Epithelial cell of esophagus (primary cell): ENCODE measurements around the gene PIBF1.
A peak's percentile ranks its signal among the peaks of the same experiment; 100 is the strongest.

Experiments used
- DNase-seq: peaks from one replicate; pipeline ENCODE4 v3.0.0; 2010; ENCODE audit warnings: low read depth
- H3K4me3 ChIP-seq: 2 replicates; pipeline ENCODE4 v1.5.1; 2011; ENCODE audit warnings: mild to moderate bottlenecking, low read length, control low read depth
- TF ChIP-seq, protein P1 (sequence below): IDR thresholded peaks from 2 replicates; pipeline ENCODE4 v1.5.1; 2011; ENCODE audit warnings: low read depth, mild to moderate bottlenecking, low read length, control low read depth, inconsistent platforms; ENCODE audit not compliant: insufficient read depth; ENCODE audit errors: missing control alignments

The PIBF1 gene

DNA sequence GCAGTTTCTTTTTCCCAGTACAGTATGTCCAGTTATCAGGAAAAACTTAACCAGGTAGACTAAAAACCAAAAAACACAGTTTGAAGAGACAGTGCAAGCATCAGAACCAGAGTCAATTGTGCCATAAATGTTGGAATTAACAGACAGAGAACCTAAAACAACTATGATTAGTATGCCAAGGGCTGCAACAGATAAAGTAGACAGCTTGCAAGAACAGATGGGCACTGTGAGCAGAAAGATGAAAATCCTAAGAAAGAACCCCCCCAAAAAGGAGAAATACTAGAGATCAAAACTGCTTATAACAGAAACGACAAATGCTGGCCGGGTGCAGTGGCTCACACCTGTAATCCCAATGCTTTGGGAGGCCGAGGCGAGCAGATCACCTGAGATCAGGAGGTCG is 229.8 kb downstream of the PIBF1 start:
- no peak for DNase-seq
- H3K4me3 ChIP-seq: no peak overlapping the region
- TF ChIP-seq, protein P1, sequence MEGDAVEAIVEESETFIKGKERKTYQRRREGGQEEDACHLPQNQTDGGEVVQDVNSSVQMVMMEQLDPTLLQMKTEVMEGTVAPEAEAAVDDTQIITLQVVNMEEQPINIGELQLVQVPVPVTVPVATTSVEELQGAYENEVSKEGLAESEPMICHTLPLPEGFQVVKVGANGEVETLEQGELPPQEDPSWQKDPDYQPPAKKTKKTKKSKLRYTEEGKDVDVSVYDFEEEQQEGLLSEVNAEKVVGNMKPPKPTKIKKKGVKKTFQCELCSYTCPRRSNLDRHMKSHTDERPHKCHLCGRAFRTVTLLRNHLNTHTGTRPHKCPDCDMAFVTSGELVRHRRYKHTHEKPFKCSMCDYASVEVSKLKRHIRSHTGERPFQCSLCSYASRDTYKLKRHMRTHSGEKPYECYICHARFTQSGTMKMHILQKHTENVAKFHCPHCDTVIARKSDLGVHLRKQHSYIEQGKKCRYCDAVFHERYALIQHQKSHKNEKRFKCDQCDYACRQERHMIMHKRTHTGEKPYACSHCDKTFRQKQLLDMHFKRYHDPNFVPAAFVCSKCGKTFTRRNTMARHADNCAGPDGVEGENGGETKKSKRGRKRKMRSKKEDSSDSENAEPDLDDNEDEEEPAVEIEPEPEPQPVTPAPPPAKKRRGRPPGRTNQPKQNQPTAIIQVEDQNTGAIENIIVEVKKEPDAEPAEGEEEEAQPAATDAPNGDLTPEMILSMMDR: no peak

DNA sequence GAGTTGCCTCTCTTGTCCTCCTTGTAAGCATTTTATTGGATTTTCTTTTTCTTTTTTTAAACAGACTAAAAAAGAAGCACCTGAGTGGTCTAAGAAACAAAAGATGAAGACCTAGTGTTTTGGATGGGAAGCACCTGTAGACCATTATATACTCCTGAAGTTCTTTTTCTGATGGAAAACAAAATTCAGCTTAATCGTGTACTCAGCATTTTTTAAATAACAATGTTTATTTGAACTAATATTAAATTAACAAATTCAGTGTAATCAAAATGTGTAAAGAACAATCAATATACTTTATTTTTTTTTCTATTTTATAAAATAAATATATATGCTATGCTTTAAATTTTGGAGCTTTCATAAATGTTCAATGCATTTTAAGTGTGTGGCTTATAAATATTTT is 233.9 kb downstream of the PIBF1 start:
- TF ChIP-seq, protein P1: no peak
- no peak overlapping the region for H3K4me3 ChIP-seq
- no peak for DNase-seq

DNA sequence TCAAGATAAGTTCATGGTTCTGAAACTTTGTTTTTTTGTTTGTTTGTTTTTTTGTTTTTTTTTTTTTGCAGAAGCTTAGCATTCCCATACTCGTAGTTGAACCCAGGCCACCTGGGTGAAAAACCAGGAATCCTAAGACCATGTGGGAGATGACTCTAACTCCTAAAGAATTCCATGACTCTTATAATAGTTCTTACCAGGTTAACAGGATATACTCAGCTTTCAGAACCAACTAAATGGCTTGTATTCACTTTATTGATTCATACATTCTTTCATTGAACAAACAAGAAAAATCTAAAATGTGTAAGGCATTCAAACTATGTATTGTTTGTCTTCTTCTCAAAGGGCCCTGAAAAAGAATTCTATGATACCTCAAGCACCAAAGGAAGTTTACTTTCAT is 236.4 kb downstream of the PIBF1 start:
- no peak overlapping the region for H3K4me3 ChIP-seq
- no peak for DNase-seq
- TF ChIP-seq, protein P1: no peak

DNA sequence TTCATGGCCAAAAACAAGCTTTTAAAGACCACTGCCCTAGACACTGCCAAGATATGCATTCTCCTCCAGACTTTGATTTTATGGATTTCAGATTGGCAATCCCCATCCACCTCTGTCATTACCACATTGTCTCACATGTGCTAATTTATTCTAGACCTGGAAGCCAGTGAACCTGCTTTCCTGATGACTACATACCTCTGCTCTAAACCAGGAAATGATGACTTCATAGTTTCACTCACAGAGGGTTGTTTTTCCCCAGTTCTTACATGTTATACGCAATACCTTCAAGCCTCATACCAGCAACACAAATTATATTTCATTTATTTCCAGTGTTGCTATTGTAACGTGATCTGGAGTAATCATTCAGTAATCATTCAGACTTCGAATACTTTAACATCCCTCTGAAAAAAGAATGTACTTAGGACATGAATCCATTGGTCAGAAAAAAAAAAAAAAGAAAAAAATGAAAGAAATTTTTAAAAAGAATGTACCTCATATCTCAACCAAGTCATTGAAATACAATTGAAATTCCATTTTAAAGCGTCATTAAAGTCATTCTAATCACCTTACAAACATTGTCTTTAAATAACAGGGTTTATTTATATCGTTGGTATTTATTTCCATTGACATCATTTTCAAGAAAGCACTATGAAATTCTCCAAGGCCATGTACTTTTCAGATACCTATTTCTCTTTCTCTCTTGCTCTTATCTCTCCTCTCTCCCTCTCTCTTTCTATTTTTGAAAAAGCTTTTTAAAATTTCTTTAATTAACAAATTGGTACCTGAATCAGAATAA is 243.5 kb downstream of the PIBF1 start:
- TF ChIP-seq, protein P1: no peak
- peak; percentile 88 for DNase-seq
- H3K4me3 ChIP-seq: no peak overlapping the region

DNA sequence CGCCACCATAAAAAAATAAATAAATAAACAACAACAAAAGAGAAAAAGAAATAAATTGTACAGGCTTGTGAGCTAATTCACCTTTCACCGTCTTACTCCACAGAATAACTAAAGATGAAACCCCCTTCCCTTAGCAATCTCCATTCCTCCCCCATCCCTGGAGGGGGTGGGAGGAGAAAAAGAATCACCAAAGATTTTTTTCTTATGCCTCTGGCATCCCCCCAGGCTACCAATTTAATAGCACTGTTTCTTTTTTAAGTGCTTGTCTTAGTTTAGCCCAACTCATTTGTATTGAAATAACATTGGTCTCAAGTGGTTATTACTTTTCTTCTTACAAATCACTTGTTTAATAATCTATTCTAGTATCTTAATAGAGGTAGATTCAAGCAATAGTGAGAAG is 253.0 kb downstream of the PIBF1 start:
- no peak overlapping the region for H3K4me3 ChIP-seq
- TF ChIP-seq, protein P1: no peak

DNA sequence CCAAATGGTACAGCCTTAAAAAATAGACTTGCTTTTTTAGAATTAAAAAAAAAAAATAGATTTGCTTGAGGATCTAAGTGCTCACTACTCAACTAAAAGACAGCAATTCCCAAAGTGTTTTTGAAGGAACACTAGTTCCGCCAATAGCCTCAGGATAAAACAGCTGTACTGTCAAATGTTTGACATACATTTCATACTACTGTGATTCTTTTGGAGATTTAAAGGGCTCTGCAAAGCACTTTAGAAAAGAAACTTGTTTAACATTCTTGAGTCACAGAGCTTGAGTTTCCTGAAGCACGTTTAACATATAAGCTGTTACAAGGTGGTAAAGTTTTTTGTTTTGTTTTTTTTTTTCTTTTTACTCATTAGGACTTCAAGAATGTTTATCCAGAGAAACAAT is 253.7 kb downstream of the PIBF1 start:
- TF ChIP-seq, protein P1: no peak
- DNase-seq: no peak
- no peak overlapping the region for H3K4me3 ChIP-seq

More for the DNA sequence above, 253.0 kb downstream of the PIBF1 start:
- DNase-seq: no peak

DNA sequence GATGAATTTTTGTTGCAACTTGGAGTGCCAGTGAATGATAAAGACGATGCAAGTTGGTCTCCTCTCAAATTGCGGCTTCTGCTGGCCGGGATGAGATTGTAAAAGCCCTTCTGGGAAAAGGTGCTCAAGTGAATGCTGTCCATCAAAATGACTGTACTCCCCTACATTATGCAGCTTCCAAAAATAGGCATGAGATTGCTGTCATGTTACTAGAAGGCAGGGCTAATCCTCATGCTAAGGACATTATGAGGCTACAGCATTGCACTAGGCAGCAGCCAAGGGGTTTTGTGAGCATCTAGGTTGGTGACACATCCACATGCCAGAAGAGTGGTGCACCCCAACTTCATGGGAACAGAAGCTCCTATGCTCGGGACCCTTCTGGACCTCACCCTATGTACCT is 254.6 kb downstream of the PIBF1 start:
- no peak overlapping the region for H3K4me3 ChIP-seq
- TF ChIP-seq, protein P1: no peak
- no peak for DNase-seq
